GM18502 (cell line): ENCODE measurements around the gene FRRS1L.

Experiments used
- ATAC-seq: cut with Tn5 transposase; IDR thresholded peaks from one replicate; pipeline ENCODE4 v1.9.1; 2021; ENCODE audit warnings: mild to moderate bottlenecking; ENCODE audit not compliant: unreplicated experiment, poor library complexity

Gene FRRS1L

GRCh38 chr9:109113254-109113653, 53.8 kb downstream of the FRRS1L start:
- no peak for ATAC-seq

- peak; percentile 86 for ATAC-seq
These were observed 56.6 kb downstream of the FRRS1L start for GRCh38 chr9:109110329-109111021.

- ATAC-seq = no peak
These were observed 57.1 kb downstream of the FRRS1L start for GRCh38 chr9:109109967-109110328.

- no peak for ATAC-seq
These were observed 58.7 kb downstream of the FRRS1L start for GRCh38 chr9:109108318-109108717.

- ATAC-seq = no peak
These were observed 59.4 kb downstream of the FRRS1L start for GRCh38 chr9:109107402-109108240.

GRCh38 chr9:109101810-109102209, 65.2 kb downstream of the FRRS1L start:
- ATAC-seq = peak; percentile 83

- ATAC-seq = no peak
These were observed 65.8 kb downstream of the FRRS1L start for GRCh38 chr9:109101202-109101595.

- no peak for ATAC-seq
These were observed 66.4 kb downstream of the FRRS1L start for GRCh38 chr9:109100543-109101201.

- ATAC-seq = no peak
These were observed 68.1 kb downstream of the FRRS1L start for GRCh38 chr9:109098960-109099308.

GRCh38 chr9:109098171-109098959, 68.7 kb downstream of the FRRS1L start:
- ATAC-seq = peak; percentile 50

- ATAC-seq = no peak
These were observed 69.9 kb downstream of the FRRS1L start for GRCh38 chr9:109097146-109097545.

- ATAC-seq = no peak
These were observed 71.7 kb downstream of the FRRS1L start for GRCh38 chr9:109095321-109095720.

- ATAC-seq = no peak
These were observed 72.8 kb downstream of the FRRS1L start for GRCh38 chr9:109094268-109094667.

GRCh38 chr9:109092587-109092986, 74.5 kb downstream of the FRRS1L start:
- ATAC-seq = no peak

- no peak for ATAC-seq
These were observed 74.9 kb downstream of the FRRS1L start for GRCh38 chr9:109092051-109092580.

- no peak for ATAC-seq
These were observed 78.8 kb downstream of the FRRS1L start for GRCh38 chr9:109088221-109088620.

- ATAC-seq = no peak
These were observed 79.3 kb downstream of the FRRS1L start for GRCh38 chr9:109087795-109088194.

- peak; percentile 71 for ATAC-seq
These were observed 80.8 kb downstream of the FRRS1L start for GRCh38 chr9:109086221-109086620.

GRCh38 chr9:109085510-109085909, 81.5 kb downstream of the FRRS1L start:
- ATAC-seq = no peak

- no peak for ATAC-seq
These were observed 83.1 kb downstream of the FRRS1L start for GRCh38 chr9:109083813-109084405.
